ENCODE data around the gene SLC25A21.
A peak's percentile ranks its signal among the peaks of the same experiment; 100 is the strongest.

SLC25A21 gene

DNA sequence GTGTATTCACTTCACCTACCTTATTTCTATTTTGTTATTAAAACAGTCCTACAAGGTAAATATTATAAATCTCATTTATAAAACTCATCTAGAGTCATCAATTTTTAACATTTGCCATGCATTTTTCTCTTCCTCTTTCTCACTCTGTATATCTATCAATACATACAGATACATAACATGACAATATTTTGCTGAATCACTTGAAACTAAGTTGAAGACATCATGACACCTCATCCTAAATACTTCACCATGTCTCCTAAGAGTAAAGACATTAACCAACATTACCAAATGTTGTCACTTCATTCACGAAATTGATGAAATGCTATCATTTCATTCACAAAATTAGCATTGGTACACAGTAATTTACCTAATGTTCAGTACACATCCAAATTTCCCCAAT lies 329.0 kb downstream of the SLC25A21 start:
- H3K4me3 ChIP-seq (ENCODE audit: low read length): no peak overlapping the region
- DNase-seq (ENCODE audit: low read depth): no peak

DNA sequence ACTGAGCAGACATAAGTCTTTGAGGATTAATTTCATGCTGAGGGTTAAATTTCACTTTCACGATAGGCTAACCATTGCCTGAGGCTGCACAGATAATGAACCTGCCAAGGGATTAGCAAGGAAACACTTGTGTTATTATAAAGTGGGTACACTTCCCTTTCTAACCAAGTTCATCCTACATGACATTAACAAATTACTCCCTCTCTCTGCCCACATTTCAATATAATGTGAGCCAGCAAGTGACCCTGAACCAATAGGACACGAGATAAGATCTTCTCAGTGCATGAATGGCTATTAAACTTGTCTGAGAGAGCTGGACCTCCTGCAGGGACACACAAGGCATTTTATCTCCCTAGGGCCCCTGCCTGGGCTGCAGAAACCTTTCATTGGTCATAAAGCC lies 337.3 kb downstream of the SLC25A21 start:
- TF ChIP-seq CTCF (IDR thresholded peaks at IDR 0.05; ENCODE audit: insufficient read depth, low read depth, low read length, missing control alignments): no peak
- no peak overlapping the region for H3K4me3 ChIP-seq (ENCODE audit: low read length)
- no peak for DNase-seq (ENCODE audit: low read depth)

More for the DNA sequence above, 329.0 kb downstream of the SLC25A21 start:
- no peak for TF ChIP-seq CTCF (IDR thresholded peaks at IDR 0.05; ENCODE audit: insufficient read depth, low read depth, low read length, missing control alignments)

GRCh38 chr14:36834293-36834692 lies 338.1 kb downstream of the SLC25A21 start:
- H3K4me3 ChIP-seq (ENCODE audit: low read length): no peak overlapping the region
- no peak for DNase-seq (ENCODE audit: low read depth)
- TF ChIP-seq CTCF (IDR thresholded peaks at IDR 0.05; ENCODE audit: insufficient read depth, low read depth, low read length, missing control alignments): no peak

DNA sequence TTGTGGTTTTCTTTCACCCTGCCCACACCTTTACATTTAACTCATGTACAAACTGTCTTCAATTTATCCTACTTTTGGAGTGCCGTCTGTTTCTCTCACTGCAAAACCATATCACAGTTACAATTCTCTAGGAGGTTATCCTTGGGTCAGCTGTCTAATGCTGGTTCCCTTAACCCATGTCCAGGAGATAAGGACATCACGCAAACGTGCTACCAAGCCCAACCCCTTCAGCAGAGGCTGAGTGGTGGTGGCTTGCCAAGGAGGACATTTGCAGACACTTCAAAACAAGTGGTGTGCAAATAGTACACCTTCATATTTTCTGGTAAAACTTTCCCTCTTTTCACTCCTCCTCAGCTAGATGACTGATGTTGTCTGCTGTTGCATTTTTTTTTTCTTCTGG lies 342.9 kb downstream of the SLC25A21 start:
- no peak for DNase-seq (ENCODE audit: low read depth)
- no peak for TF ChIP-seq CTCF (IDR thresholded peaks at IDR 0.05; ENCODE audit: insufficient read depth, low read depth, low read length, missing control alignments)
- H3K4me3 ChIP-seq (ENCODE audit: low read length): no peak overlapping the region

- H3K4me3 ChIP-seq (ENCODE audit: low read length): no peak overlapping the region
- TF ChIP-seq CTCF (IDR thresholded peaks at IDR 0.05; ENCODE audit: insufficient read depth, low read depth, low read length, missing control alignments): no peak
- peak; percentile 36 for DNase-seq (ENCODE audit: low read depth)
Observed at GRCh38 chr14:36827861-36828260, 344.5 kb downstream of the SLC25A21 start.

GRCh38 chr14:36826614-36827013 lies 345.8 kb downstream of the SLC25A21 start:
- no peak overlapping the region for H3K4me3 ChIP-seq (ENCODE audit: low read length)
- no peak for DNase-seq (ENCODE audit: low read depth)
- TF ChIP-seq CTCF (IDR thresholded peaks at IDR 0.05; ENCODE audit: insufficient read depth, low read depth, low read length, missing control alignments): no peak

- no peak for TF ChIP-seq CTCF (IDR thresholded peaks at IDR 0.05; ENCODE audit: insufficient read depth, low read depth, low read length, missing control alignments)
Observed at GRCh38 chr14:36824854-36825253, 347.6 kb downstream of the SLC25A21 start.

More at GRCh38 chr14:36824854-36825253, 347.6 kb downstream of the SLC25A21 start:
- DNase-seq (ENCODE audit: low read depth): no peak
- no peak overlapping the region for H3K4me3 ChIP-seq (ENCODE audit: low read length)

Data from epithelial cell of esophagus (primary cell).